Astrocyte (in vitro differentiated cells and primary cell): ENCODE data around the gene GIPC3.

ENCODE experiments used
- CTCF ChIP-seq: IDR thresholded peaks from 2 replicates; pipeline ENCODE4 v1.5.1; 2011; ENCODE audit warnings: low read depth, mild to moderate bottlenecking, inconsistent platforms, low read length, moderate library complexity; ENCODE audit not compliant: insufficient read depth
- EZH2 ChIP-seq: IDR thresholded peaks from 2 replicates; pipeline ENCODE4 v1.6.1; 2012; ENCODE audit warnings: mild to moderate bottlenecking, low read length, inconsistent platforms; ENCODE audit not compliant: insufficient read depth

- TF ChIP-seq CTCF (no peak), EZH2 (no peak)
Measured at GRCh38 chr19:3605361-3605760, 20.1 kb downstream of the GIPC3 start.
